Stimulated activated CD4-positive, alpha-beta T cell treated with anti-CD3 and anti-CD28 coated beads, Interleukin-15, amount 100 ng/mL, for 1 hour (primary cell): ENCODE data around the gene GRHPR.

ENCODE experiments used
- DNase-seq, 2 donors: peaks; one replicate each; pipeline ENCODE4 v3.0.0-alpha.2; 2020; ENCODE audit warnings: low read depth in 1 of 2, low spot score in 1 of 2

Gene GRHPR

DNA sequence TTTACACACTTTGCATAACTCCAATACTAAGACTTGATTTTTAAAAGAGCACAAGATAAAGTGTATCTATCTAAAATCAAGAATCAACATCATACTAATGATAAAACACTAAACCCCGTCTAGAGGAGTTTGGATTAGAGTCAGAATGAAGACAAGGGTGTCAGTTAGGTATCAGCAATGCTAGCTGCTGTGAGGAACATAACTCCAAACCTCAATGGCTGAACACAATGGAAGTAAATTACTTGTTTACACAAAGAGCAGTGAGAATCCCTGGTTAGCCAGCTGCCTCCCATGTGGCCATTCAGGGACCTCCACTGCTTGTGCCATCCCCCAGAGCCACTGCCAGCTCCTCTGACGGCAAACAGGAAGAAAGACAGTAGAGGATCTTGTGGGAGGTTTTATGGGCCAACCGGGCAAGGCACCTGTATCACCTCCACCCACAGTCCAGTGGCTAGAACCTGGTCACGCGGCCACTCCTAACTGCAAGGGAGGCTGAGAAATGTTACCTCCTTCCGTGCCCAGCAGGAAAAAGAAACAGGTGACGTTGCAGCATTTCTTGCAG is 24.0 kb upstream of the GRHPR start:
- no peak for DNase-seq

DNA sequence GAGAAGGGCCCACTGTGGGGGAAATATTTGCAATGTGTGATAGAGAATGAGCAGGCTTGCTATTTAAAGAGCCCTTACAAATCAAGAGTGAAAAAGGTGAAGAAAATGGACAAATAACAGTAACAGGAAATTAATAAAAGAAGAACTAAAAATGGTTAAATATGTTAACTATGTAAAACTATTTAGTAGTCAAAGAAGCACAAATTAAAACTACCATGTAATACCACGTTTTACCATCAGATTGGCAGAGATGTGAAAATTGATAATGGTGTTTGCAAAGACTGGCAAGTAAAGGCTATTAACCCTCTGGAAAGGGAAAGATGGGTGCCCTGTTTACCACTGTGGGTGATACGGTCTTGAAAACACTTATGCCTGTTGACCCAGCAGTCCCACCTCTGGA is 23.2 kb upstream of the GRHPR start:
- DNase-seq, result no peak

DNA sequence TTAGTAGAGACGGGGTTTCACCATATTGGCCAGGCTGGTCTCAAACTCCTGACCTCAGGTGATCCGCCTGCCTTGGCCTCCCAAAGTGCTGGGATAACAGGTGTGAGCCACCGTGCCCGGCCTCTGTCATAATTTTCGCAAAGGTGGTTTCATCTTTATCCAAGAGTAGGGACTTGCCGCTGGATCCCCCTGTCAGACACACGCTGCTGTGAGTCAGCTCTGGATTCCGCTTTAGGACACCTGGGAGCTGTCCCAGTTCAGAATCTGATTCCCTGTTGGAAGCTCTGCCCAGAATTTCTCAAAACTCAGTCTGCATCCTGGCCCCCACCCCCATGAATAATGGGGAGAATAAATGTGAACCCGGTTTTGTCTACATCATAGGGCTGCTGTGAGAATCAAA is 17.9 kb upstream of the GRHPR start:
- DNase-seq, result no peak

DNA sequence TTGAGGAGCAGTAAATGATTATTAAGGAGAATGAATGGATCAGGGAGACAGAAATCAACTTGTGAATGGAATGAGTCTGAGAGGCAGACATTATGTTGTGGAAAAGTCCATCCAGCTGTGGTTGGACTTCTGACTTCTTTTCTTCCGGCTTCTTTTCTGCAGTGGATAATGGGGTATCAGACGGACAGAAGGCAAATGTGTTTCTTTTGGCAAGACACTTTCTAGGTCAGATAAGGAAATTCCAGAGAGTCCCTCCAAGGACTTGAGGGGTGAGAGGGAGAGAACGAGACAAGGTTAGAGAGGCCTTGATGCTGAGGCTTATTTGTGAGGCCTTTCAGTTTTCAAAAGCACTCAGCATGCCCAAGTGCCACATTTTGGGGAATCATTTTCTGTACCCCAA is 17.1 kb upstream of the GRHPR start:
- DNase-seq, result no peak

DNA sequence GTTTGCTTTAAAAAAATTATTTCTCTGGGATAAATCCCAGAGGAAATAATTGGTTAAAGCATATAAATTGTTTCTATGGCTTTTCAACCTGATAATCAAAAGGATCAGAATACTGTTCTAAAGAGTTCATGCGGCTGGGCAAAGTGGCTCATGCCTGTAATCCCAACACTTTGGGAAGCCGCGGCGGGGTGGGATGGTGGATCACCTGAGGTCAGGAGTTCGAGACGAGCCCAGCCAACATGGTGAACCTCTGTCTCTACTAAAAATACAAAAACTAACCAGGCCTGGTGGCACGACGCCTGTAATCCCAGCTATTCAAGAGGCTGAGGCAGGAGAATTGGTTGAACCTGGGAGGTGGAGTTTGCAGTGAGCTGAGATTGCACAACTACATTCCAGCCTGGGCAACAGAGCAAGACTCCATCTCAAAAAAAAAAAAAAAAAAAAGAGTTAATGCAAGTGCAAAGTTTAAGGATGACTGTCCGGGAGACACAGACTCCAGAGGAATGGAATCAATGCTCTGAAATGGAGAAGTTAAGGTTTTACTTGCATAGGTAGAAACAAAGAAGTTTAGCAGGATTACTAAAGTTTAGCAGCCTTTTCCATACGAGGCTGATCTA is 16.6 kb upstream of the GRHPR start:
- no peak for DNase-seq

DNA sequence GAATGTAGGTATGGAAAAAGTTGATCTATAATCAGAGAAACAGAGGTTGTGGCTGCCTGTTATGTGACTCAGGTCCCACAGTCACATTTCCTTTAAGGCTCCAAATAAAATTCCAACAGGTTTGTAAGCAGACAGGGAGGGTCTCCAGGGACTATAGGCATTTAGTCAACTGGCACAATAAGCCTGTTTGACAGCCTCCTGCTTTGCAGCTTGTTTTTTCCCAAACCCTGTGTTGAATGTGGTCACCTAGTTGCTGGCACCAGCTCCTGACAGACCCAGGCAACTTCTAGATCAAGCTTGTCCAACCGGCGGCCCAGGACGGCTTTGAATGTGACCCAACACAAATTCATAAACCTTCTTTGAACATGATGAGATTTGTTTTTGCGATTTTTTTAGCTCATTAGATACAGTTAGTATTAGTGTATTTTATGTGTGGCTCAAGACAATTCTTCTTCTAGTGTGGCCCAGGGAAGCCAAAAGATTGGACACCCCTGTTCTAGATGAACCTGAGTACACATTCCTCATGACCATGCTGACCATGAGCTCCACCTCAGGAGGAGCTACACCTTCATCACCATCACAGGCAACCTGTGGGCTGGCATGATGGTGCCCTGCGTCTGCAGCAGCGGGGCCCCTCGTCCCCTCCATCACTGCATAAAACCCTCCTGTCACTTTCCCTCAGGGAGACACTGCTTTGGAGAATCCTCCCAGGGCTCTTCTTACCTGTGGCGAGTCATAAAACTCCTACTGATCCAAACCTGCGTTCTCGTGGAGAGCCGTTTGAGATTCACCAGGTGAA is 15.7 kb upstream of the GRHPR start:
- no peak for DNase-seq

DNA sequence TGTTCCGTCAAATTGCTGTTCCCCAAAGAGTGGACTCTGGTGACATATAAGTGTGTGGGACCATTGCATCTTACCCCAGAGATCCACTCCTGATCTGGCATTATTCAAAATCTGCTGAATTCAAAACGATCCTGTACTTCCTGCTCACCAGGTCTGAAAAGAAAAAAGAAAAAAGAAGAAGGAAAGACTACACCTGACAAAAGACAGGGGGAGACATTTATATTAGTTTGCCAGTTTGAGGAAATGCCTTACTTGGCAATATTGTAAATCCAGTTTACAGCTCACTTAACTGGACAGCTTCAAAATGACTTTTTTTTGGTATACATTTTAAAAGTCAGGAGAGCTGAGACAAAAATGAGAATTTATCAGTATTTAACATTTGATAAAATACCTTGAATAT is 15.0 kb upstream of the GRHPR start:
- no peak for DNase-seq

DNA sequence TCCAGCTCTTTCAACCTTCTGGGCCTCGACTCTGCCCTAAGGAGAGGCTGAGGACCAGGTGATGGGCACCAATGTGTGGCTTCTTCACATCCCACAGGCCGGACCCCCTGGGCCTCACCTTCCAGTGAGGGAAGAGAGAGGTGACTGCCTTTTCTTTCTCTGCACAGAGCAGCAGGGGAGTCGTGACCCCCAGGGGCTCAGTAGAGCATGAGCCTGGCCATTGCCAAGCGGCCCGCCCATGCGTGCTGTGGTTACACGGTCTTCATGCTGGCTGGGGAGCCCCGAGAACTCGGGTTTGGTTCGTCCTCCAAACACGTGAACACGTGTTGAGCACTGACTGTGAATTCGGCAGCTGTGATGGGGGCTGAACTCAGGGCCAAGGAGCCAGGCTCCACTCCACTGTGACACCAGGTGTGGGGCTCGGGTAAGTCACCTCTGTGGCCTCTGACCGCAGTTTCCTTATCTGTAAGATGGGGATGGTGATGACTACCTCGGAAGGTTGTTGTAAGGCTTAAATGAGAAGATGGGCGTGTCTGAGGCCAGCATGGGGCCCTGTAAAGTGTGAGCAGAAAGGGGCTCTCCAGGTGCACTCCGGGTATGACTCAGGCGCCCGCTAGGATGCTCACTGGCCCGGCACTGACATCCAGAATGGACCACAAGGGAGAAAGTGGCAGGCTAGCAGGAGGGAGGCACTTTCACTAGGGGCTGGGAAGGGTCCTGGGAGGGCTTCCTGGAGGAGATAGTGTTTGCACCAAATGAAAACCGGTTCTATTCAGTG is 13.4 kb upstream of the GRHPR start:
- peak; percentile 19 to 29 for DNase-seq

DNA sequence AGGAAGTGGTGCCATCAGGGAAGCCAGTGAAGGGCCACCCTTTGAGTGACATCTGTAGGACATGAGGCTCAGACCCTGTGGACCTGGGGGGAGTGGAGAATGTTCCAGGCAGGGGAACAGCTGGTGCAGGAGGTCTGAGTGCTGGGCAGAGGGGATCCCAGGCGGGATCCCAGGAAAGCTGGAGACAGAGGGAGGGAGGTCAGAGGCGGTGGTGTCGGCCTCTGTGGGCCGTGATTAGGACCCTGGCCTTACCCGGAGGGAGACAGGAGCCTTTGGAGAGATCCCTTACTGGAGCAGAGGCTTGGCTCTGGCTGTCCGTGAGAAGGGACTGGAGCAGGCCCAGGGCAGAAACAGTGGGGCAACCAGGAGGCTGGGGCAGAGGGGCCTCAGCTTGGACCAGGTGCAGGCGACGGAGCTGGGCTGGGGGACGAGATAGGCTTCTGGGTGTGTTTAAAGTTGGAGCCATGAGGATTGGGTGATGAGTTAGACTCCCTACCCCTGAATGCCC is 12.1 kb upstream of the GRHPR start:
- no peak for DNase-seq

DNA sequence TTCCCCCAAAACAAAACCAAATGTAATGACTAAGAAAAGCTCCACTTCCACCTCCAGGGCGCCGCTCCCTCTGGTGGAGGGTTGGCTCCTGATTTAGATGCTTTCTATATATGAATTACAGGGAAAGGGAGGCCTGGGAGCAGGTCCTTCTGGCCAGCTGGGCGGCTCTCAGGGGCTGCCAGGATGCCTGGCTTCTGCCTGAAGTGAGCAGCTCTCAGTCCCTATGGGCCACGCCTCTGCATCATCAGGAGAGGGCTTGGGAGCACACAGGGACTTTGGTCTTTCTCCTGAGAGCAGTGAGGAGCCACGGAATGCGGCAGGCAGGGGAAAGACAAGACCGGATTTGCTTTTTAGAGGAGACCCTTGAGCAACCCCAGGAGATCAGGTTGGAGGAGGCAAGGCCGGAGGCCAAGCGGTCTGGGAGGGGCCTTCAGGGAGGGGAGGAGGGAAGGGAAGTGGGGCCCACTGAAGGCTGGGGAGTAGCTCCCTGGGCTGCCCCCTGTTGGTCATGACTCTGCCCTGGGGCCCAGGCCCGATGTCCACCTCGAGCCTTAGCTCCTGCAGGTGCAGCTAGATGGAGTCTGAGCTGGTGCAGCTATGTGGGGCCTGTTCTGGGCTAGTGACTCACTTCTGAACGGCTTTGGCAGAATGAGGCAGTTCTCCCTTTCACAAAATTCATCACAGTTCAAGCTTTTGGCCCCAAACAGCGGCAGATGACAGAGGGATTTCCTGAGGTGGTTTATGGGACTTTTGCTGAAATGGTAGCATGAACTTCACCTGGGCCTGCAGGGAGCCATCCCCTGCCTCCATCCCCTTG is 11.3 kb upstream of the GRHPR start:
- no peak for DNase-seq

DNA sequence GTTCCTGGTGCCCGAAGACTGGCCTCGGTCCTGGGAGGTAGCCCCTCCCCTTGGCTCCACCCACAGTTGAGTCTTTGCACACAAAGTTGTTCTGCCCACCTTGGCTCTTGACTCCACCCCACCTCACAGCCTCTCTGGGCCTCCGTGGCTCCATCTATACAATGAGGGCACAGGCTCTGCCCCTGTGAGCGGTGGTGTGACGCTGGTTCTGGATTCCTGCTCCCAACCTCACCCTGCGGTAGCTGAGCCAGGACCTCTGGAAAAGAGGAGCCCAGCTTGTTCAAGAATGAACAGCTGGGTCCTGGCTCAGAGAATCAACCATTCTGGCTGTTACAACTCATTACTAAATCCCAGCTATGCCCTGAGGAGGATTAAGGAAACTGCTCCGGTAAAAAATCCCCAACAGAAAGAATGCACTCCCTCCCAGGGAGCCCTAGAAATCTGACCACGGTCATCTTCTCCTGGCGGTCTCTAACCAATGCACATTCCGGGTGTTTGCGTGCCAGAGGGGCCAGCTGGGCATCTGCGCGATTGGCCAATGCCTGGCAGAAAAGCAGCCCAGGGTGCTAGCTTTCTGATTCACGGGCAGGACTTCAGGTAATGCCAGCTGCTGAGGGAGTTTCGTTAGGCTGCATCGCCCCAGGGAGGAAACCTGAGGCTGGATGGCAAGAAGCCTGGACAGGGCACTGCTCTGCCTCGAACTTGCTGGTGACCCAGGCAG is 9.9 kb upstream of the GRHPR start:
- no peak for DNase-seq

DNA sequence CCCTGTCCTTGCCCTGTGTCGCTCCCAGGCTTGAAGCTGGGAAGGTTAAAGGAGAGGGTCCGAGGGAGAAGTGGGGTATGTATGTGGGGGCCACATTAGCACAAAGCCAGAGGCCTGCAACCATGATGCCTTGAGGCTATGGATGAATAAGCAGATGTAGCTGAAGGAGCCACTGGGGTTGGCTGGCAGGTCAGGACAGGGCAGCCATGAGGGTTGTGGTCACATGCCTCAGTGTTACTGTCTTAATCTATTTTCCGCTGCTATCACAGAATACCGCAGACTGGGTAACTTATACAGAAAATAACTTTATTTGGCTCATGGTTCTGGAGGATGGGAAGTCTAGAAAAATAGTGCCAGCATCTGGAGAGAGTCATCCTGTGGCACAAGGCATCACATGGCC is 9.2 kb upstream of the GRHPR start:
- DNase-seq, result no peak

DNA sequence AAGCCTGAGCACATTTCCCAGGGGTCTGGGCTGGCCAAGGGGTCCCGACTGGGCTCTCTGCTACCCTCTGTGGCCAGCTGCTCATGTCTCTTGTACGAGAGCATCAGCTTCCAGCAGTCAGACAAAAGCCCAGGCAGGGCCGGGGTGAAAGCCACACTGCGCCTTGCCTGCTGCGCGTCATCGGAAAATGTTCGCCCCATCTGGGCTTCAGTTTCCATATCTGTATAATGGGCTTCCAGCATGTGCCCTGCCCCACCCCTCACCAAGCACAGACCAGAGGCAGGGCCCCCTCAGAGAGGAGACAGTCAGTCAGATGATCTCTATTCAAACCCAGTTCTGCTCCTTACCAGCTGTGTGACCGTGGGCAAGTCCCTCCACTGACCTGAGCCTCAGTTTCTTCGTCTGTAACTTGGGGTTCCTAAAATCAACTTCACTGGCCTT is 8.0 kb upstream of the GRHPR start:
- no peak for DNase-seq

DNA sequence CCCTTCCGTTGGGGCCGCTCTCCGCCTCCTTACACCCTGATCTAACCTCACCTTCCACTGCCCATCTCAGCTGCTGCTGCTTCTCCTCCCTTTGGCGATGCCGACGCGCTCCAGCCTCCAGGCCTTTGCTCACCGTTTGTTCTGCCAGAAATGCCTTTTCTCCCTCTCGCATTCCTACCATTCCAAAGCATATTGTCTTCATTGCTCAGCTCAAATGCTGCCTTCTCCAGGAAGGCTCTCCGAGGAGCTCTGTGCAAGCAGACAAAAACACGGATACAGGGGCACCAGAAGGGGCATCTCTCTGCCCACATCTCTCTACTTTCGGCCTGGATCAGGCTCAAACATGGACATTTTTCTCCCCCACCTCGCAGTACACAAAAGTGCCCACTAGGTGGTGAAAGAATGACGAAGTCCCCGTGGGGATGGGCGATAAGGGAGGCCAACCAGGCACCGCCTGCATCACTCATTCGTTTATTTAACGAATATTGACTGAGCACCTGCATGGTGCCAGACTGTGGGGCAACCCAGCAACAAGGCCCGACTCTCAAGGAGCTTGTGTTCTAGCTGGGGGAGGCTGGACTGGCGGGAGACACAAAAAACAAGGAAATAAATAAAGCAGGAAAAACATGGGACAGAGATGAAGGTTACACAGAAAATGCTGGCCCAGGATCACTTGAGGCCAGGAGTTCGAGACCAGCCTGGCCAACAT is 7.3 kb upstream of the GRHPR start:
- peak; percentile 40 to 42 for DNase-seq

DNA sequence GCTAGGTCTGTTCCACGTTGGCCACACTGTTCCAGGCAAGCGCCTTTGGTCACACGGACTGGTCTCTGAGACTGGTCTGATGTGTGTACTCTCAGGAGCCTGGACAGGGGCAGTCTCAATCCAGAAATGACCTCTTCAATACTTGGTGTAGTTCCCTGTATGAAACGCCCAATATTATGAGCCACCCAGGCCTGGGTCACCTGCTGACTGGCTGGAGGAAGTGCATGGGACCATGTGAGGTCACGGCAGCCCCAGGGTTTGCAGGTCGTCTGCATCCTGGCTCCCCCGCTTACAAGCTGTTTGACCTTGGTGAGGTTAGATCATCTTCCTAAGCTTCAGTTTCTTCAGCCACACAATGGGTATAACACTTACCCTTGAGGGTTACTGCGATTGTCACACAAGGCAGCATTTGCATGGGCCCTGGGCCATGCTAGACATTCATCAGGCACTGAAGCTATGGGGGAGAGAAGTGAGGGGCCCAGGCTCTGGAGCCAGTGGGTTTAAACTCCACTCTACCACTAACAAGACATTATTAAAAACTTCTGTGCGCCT is 5.2 kb upstream of the GRHPR start:
- DNase-seq, result no peak

DNA sequence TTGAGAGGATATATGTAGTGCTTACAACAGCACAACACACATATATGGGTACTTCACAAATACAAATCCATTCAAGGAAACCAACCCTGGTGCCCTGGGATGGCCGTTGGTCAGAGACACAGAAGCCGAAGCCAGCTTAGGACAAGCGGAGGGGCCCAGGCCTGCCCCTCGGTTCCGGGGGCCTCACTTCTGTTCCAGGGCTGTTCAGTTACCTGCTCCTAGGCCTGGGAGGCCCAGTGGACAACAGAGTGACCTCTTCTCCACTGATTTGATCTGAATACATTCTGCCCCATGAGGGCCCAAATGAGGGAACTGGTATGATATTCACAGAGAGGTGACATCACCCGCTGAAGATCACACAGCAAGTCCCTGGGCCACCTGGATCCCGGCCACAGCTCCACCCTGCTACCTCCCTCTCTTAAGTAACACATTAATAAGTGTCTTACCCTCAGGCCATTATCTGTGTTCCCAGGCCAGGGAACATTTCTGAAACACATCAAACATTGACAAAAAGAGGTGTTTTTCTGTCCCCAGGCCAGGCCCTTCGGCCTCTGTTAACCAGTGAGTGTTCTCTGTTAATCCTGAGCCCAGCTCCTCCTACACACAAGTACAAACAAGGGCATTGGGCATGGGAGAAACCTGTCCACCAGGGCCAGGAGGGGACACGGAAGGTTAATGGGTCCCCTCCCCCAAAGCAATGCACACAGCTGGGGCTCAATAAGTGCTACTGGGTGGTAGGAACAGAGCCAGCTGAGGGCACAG is 4.5 kb upstream of the GRHPR start:
- no peak for DNase-seq

DNA sequence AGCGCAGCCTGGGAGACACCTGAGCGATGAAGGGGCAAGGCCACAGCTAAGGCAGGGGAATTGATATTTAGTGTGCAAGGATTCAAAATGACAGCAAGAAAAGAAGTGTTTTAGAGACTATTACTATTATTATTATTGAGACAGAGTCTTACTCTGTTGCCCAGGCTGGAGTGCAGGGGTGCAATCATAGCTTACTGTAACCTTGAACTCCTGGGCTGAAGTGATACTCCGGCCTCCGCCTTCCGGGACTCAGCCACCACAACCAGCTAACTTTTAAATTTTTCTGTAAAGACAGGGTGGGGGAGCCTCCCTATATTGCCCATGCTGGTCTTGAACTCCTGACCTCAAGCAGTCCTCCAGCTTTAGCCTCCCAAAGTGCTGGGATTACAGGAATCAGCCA is 3.3 kb upstream of the GRHPR start:
- DNase-seq, result no peak
